GM19023 (cell line): Measurements from ENCODE around the gene VENTX.

Experiments used
- ATAC-seq: cut with Tn5 transposase; IDR thresholded peaks from one replicate; pipeline ENCODE4 v1.9.1; 2021; ENCODE audit warnings: mild to moderate bottlenecking, moderate library complexity; ENCODE audit not compliant: unreplicated experiment

VENTX gene

GRCh38 chr10:133237588-133238465 lies at the start of gene VENTX:
VENTX (plus strand) TSS chr10:133237855; CDS start chr10:133237915, 60 bp downstream.
- ATAC-seq: no peak

DNA sequence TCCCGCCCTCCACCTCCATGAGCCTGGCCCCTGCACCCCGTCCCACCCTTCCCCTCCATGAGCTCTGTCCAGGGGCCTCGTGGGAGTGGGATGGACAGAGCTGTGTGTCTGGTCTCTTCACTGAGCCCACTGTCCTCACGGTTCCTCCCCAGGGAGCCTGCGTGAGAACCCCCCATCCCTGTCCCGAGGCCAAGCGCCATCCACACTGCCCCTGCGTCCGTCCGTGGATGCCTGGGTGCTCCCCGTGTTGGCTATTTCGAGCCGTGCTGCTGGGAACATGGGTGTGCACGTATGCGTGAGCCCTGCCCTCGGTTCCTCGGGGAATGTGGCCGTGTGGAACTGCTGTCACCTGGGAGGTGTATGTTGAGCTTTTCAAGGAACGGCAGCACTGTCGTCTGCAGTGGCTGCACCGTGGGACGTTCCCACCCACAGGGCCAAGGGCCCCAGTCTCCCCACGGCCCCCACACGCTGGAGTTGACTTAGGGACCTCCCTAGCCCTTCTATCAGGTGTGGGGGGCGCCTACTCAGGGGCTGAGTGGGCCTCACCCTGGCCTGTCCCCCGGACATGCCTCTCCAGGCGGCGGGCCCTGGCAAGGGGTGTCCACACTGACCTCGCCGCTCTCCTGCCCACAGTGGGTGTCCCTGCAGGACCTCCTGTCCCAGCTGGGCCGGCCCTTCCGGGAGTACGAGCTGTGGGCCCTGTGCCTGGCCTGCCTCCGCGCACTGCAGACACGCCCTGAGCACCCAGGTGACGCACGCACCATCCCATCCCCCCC lies 49.6 kb upstream of the VENTX start:
- ATAC-seq: no peak

GRCh38 chr10:133189256-133189655 lies 48.4 kb upstream of the VENTX start:
- no peak for ATAC-seq

DNA sequence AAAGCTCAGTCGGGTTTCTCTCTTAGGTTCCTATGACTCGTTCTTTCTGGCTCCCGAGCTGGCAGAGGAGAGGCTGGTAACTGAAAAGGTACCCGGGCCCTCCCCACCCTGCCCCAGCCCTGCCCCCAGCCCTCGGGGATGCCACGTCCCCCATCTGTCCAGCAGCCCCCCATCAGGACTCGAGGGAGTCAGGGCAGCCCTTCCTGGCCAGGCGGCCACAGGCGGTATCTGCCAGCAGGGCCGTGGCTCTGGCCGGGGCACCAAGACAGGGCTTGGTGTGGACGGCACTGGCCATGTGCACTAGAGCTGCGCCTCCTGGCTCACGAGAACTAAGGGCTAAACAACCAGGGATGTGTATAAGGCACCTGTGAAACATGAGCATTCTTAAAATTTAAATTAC lies 47.9 kb upstream of the VENTX start:
- no peak for ATAC-seq

DNA sequence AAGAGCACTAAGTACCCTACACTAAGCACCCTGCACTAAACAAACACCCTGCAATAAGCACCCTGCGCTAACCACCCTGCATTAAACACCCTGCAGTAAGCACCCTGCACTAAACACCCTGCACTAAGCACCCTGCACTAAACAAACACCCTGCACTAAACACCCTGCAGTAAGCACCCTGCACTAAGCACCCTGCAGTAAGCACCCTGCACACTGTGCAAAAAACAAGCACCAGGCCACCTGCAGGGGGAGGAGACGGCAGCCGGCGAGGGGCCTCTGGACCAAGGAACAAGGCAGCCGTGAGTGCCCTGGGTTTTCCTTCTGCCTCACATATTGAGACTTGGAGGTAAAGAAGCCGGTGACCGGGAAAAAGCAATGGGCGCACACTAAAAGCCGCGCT lies 47.4 kb upstream of the VENTX start:
- ATAC-seq: no peak

DNA sequence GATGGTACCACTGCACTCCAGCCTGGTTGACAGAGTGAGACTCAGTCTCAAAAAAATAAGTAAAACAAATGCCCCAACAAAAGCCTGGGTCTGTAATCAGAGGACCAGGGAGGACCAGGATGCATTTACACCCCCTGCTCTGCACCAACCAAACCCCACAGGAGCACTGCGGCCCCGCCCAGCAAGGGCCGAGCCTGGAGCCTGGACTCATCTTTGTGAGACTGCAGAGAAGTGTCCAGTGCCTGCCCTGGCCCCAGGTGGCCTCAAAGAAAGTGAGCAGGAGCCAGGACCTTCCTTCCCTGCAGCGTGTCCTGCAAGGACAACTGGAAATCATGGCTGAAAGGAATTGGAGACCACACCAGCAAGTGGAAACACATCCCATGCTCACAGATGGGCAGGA lies 46.0 kb upstream of the VENTX start:
- no peak for ATAC-seq

DNA sequence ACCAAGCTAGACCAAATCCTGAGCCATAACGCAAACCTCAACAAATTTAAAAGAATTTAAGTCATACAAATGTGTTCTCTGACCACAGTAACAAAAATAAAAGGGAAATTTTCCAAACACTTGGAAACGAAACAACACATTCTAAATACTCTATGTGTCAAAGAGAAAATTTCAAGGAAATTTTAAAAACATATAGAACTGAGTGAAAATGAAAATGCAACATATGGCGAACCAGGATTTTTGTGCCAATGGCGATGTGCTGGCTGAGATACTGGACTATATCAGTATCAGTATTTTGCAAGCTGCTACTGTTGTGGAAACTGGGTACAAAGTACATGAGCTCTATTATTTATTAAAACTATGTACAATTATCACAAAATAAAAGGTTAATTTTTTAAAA lies 43.5 kb upstream of the VENTX start:
- no peak for ATAC-seq

GRCh38 chr10:133195096-133195495 lies 42.6 kb upstream of the VENTX start:
- ATAC-seq: no peak

DNA sequence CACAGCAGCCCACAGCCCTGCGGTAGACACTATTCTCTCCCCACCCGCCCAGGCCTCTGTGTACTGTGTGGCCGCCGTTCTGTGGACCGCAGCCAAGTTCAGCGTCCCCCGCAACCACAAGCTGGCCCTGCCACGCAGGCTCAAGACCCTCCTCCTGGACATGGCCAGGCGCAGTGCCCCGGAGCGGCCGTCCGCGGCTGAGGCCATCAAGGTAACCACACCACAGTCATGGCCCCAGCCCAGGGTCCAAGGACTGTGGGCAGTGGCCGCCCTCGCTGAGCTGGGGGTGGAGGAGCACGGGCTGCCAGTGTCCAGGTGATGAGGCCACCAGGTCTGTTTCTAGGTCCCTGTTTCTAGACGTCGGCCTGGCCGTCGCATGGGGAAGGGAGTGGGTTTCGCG lies 42.0 kb upstream of the VENTX start:
- ATAC-seq: no peak

GRCh38 chr10:133196221-133196915 lies 41.3 kb upstream of the VENTX start:
- no peak for ATAC-seq

DNA sequence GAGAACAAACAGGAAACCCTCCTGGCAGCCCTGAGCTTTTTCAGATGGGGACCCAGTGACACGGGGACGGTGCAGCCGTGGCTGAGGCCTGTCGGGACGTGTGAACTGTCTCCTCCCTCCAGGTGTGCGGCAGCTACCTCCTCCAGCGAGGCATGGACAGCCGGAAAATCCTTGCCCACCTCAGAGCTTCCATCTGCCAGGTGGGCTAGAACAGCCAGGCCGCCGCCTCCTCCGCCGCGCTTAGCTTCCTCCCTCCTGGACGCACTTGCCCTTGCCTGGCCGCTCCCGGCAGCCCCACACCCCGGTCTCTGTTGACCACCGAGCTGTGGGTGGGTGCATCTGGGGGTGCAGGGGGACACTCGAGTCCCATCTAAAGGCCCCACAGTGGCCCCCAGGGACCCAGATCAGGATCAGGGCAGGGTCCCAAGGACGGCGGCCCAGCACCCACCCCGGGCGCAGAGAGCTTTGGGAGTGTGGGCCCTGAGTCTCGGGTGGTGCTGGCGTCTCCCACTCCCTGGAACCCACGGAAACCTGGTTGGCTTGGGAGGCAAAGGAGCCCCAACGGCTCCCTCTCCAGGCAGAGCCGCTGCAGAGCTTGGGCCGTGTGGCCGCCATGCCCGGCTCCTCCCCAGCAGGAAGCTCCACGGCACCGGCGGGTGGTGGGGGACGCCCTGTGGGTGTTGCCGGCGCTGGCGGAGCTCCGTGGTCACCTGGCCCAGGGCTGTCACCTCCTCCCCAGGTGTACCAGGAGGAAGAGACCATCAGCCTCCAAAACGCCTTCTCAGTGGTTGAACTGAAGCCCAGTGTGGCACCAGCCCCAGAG lies 40.5 kb upstream of the VENTX start:
- no peak for ATAC-seq

DNA sequence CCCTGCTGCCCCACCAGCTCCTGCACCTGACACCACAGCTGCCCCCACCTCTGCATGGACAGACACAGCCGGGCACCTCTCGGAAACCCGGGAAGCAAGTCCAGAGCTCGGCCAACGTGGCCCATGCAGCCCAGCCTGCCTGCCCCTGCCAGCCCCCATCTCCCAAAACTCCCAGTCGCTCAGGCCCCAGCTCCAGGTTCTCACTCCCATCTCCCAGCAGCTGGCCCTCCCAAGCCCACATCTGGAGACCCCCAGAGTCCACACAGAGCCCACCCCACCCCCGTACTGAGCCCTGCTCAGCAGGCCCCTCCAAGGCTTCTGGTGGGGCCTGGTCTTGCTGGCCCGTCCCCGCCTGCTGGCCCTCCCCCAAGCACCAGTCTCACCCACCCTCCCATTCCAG lies 39.9 kb upstream of the VENTX start:
- ATAC-seq: no peak

DNA sequence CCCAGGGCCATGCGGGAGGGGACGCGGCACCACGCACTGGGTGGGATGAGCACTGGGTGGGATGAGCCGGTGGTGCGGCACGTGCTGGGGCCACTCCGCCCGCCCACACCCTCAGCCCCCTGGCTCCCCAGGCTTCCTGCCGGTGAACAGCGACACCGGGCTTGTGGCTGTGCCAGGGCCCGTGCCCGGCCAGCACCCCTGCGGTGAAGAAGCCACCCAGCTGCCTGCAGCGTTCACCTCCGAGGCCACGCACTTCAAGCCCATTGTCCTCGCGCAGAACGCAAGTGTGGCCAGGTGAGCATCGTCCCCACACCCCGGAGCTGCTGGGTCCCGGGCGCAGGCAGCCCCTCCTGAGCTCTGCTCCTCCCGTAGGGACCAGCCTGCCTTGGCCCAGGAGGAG lies 39.4 kb upstream of the VENTX start:
- no peak for ATAC-seq

DNA sequence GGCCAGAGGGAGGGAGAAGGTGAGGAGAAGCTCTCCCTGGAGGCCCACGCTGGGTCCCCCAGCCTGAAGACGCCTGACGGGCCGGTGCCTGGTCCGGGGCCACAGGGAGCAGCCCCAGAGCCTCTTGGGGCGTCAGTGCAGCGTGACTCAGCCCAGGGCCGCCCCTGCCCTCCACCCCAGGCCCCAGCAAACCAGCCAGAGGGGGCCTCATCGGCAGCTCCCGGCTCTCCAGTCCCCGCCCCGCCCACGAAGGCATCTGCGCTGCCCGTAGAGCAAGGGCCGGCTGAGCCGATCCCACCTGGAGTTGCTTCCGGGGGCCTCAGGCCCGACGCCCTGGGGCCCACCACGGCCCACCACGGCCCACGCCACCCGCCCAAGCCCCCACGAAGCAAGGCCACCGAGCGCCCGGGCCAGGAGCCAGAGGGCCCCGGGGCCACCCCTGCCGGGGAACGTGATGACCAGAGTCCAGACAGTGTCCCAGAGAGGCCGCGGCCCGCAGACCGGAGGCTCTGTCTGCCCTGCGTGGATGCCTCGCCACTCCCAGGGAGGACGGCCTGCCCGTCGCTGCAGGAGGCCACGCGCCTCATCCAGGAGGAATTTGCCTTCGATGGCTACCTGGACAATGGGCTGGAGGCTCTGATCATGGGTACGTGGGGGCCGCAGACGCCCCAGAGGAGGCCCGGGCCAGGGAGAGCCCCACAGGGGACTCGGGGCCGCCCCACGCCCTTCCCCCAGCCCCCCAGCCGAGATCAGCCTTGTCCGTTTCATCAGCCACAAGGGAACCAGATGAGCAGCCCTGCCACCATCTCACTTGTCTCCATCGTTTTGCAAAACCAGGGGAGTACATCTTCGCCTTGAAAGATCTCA lies 38.8 kb upstream of the VENTX start:
- no peak for ATAC-seq

DNA sequence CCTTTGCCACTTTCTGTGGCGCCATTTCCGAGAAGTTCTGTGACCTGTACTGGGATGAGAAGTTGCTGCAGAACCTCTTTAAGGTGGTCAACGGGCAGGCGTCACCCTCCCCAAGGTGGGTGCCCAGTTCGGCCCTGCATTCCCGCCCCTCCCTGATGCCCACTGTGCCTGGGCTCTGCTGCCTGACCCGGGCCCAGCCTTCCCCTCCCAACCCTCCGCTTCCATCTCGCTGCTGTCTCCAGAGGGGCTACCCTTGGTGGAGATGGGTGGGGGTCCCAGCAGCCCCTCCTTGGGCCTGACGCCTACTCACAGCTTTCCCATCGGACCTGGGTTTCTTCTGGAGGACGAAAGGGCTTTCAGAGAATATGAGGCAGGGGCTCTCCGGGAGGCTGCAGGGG lies 38.2 kb upstream of the VENTX start:
- no peak for ATAC-seq

DNA sequence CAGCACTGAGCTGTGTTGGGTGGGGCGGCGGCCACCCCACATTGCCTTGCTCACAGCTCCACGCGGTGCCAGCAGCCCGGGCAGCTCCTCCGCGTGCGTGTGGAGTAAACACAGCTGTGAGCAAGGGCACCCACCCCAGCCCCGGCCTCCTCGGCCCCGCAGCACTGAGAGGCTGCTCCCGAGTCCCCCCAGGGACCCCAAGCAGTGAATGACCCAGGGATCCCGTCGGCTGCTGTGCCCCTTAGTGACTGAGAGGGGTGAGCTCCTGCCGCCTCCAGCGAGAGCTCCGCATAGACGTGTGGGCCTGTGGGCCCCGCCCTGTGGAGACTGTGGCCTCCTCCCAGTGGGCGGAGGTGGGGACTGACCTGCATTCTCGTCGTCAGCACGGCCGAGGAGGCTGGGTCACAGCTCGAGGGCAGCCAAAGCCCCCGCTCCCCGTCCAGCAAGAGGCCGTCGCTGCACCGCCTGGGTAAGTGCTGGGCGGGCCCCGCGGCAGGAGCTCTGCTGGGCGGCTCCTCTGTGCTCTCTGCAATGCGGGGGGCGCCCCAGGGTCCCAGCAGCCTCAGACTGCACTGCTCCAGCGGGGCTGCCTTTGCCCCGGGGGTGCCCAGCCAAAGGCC lies 37.6 kb upstream of the VENTX start:
- ATAC-seq: no peak

DNA sequence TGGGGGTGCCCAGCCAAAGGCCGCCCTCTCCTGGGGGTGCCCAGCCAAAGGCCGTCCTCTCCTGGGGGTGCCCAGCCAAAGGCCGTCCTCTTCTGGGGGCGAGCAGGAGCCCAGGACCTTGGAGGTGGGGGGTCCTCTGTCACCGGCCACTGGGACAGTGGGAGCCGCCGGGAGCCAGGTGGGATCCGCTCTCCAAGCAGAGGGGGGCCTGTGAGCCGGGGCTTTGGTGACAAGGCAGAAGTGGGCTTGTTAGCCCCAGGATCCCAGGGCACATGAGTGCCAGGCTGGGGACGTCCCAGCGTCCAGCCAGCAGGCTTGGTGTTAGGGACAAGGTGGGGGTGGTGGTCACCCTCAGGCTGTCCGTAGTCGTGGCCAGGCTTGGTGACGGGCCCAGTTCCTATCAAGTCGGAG lies 37.0 kb upstream of the VENTX start:
- ATAC-seq: no peak

DNA sequence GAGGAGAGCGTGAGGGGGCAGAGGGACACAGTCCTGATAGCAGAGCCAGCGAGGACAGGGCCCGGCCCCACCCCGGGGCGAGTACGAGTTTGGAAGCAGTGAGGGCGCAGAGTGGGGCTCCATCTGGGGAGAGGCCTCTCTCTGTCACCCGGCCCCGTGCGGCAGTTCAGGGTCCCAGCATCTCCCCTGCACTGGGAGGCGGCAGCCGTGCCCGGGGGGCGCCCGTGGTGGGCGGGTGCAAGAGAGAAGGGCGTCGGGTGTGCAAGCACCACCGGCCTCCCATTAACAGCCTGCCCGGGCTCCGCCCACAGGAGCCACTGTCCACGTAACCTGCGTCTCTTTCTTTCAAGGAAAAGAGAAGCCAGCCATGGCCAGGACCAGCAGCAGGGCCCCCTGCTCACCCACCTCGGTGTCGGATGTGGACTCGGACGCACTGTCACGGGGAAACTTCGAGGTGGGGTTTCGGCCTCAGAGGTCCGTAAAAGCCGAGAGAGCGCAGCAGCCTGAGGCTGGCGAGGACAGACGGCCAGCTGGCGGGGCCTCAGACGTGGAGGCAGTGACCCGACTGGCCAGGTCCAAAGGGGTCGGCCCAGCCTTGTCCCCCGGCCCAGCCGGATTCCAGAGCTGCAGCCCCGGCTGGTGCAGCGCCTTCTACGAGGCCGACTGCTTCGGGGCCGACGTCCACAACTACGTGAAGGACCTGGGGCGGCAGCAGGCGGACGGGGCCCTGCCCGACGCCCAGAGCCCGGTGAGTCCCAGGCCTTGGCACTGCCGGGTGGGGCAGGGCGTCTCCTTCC lies 36.3 kb upstream of the VENTX start:
- ATAC-seq: no peak
